Measurements from ENCODE around the gene CNN1.

DNA sequence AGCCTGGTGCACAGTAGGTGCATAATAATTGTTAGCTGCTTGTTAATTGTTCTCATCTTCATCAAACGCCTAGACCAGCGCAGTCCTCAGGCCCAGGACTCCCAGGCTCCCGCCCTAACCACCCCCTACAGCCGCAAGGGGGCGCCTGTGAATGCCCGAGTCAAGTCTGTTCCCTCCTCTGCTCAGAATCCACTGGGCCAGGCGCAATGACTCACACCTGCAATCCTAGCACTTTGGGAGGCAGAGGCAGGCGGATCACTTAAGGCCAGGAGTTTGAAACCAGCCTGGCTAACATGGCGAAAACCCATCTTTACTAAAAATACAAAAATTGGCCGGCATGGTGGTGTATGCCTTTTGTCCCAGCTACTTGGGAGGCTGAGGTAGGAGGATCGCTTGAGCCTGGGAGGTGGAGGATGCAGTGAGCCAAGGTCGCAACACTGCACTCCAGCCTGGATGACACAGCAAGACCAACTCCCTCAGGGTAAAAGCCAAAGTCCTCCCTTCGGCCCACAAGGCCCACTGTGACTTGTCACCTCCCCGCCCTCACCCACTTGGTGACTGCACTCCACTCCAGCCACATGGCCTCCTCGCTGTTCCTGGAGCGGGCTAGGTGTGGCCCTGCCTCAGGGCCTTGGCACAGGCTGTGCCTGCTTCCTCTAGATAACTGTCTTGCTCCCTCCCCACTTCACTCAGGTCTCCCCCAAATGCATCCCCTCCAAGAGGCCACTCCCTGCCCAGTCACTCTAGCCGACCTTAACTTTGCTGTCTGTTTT, 42.1 kb upstream of the CNN1 start:
- no peak for TF ChIP-seq ZNF165 (CRISPR knock-in tag; IDR thresholded peaks at IDR 0.05; ENCODE audit: borderline replicate concordance)
- no peak for TF ChIP-seq POLR2A (conservative IDR thresholded peaks at IDR 0.05)
- TF ChIP-seq TEAD4 (IDR thresholded peaks at IDR 0.05; ENCODE audit: low read length) = 0 out of 2 replicates have a peak, but pooled peaks have one; percentile 35
- no peak for TF ChIP-seq TEAD4 (CRISPR knock-in tag; IDR thresholded peaks at IDR 0.05; ENCODE audit: borderline replicate concordance)
- TF ChIP-seq POLR3G (IDR thresholded peaks at IDR 0.05; ENCODE audit: extremely low read depth, insufficient read length, insufficient replicate concordance) = no peak
- TF ChIP-seq ELF1 (tag; IDR thresholded peaks at IDR 0.05) = no peak
- TF ChIP-seq ZNF175 (CRISPR knock-in tag; IDR thresholded peaks at IDR 0.05; ENCODE audit: low read depth) = no peak
- TF ChIP-seq, protein P1, sequence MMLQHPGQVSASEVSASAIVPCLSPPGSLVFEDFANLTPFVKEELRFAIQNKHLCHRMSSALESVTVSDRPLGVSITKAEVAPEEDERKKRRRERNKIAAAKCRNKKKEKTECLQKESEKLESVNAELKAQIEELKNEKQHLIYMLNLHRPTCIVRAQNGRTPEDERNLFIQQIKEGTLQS (IDR thresholded peaks at IDR 0.05) = peak; percentile 91
- TF ChIP-seq, protein P1 (CRISPR knock-in tag; conservative IDR thresholded peaks at IDR 0.05) = peak; percentile 71
- TF ChIP-seq MTA1 (IDR thresholded peaks at IDR 0.05; ENCODE audit: borderline replicate concordance) = no peak; the same call in 1 of the 2 replicates
- TF ChIP-seq DACH1 (IDR thresholded peaks at IDR 0.05; ENCODE audit: partially characterized antibody) = no peak
- no peak for TF ChIP-seq CBFB (CRISPR knock-in tag; IDR thresholded peaks at IDR 0.05)
- TF ChIP-seq EP300 (IDR thresholded peaks at IDR 0.05; ENCODE audit: low read length) = no peak; the same call in 1 of the 2 replicates
- TF ChIP-seq TAF1 (IDR thresholded peaks at IDR 0.05; ENCODE audit: control insufficient read depth, extremely low read depth, insufficient read depth, low read length, severe bottlenecking) = no peak
- no peak for TF ChIP-seq UBTF (IDR thresholded peaks at IDR 0.05; ENCODE audit: borderline replicate concordance in 1 of 2, low read depth in 2 of 2, low read length in 2 of 2)
